MG63 (cell line): ENCODE results near the gene PARVB. TPM values are rescaled to one million over a fixed set of nuclear protein-coding genes. Genes with fewer than 3 reads are reported as not detected.
"Not testable (repeated sequence)": the region's sequence is repeated elsewhere in the genome, so short reads cannot be mapped to it uniquely, and the experiment has no call there.

ENCODE experiments used
- DNase-seq: peaks from one replicate; pipeline ENCODE4 v3.0.0-alpha.2; 2020
- H3K27me3 ChIP-seq: fragments of 250-450 bp; sonication (Bioruptor Pico); 2 replicates; pipeline ENCODE4 v1.5.1; 2020; ENCODE audit warnings: mild to moderate bottlenecking, moderate library complexity
- H3K36me3 ChIP-seq: fragments of 250-450 bp; sonication (Bioruptor Pico); 2 replicates; pipeline ENCODE4 v1.5.1; 2020; ENCODE audit warnings: mild to moderate bottlenecking, moderate library complexity
- H3K4me3 ChIP-seq: fragments of 250-450 bp; sonication (Bioruptor Pico); 2 replicates; pipeline ENCODE4 v1.5.1; 2020; ENCODE audit warnings: mild to moderate bottlenecking, moderate library complexity
- H3K9me3 ChIP-seq: fragments of 250-450 bp; sonication (Bioruptor Pico); 2 replicates; pipeline ENCODE4 v1.5.1; 2020; ENCODE audit warnings: mild to moderate bottlenecking, moderate library complexity
- total RNA-seq: library from RNA; depleted of rRNA; stranded (reverse); fragments of >200 nt; shearing (Covaris generic); gene quantifications from 2 replicates; pipeline ENCODE4 v1.2.3, GENCODE V29; 2014; ENCODE audit warnings: low replicate concordance

Gene PARVB
- total RNA-seq, 1 experiment from 2014 or later = 88.1 TPM

- Histone ChIP-seq H3K27me3 (no peaks in the 10 kb centered on the region), H3K36me3 (peaks cover 9% of the 10 kb centered on the region; the same call in 1 of the 2 replicates), H3K9me3 (no peaks in the 10 kb centered on the region), H3K4me3 (no peak overlapping the region)
- DNase-seq = no peak
Measured at GRCh38 chr22:44100411-44100810, 76.3 kb downstream of the PARVB start.

- H3K4me3 ChIP-seq = no peak overlapping the region
- no peaks in the 10 kb centered on the region for H3K9me3 ChIP-seq
- H3K36me3 ChIP-seq = peaks cover 4% of the 10 kb centered on the region; the same call in 1 of the 2 replicates
- no peak for DNase-seq
- no peaks in the 10 kb centered on the region for H3K27me3 ChIP-seq
Measured at GRCh38 chr22:44102121-44102520, 78.0 kb downstream of the PARVB start.

GRCh38 chr22:44102856-44103255, 78.8 kb downstream of the PARVB start:
- H3K9me3 ChIP-seq = no peaks in the 10 kb centered on the region
- no peak for DNase-seq
- H3K36me3 ChIP-seq = peaks cover 4% of the 10 kb centered on the region; the same call in 1 of the 2 replicates
- H3K4me3 ChIP-seq = no peak overlapping the region
- H3K27me3 ChIP-seq = no peaks in the 10 kb centered on the region

GRCh38 chr22:44103735-44104480, 79.8 kb downstream of the PARVB start:
- Histone ChIP-seq H3K4me3 (no peak overlapping the region), H3K27me3 (no peaks in the 10 kb centered on the region)
- no peak for DNase-seq

GRCh38 chr22:44107340-44107739, 83.2 kb downstream of the PARVB start:
- Histone ChIP-seq H3K27me3 (no peaks in the 10 kb centered on the region), H3K36me3 (peaks cover 8% of the 10 kb centered on the region; the same call in 1 of the 2 replicates), H3K9me3 (no peaks in the 10 kb centered on the region), H3K4me3 (no peak overlapping the region)
- DNase-seq = no peak

More at GRCh38 chr22:44103735-44104480, 79.8 kb downstream of the PARVB start:
- Histone ChIP-seq H3K36me3 (peaks cover 4% of the 10 kb centered on the region; the same call in 1 of the 2 replicates), H3K9me3 (no peaks in the 10 kb centered on the region)

GRCh38 chr22:44108076-44108475, 84.0 kb downstream of the PARVB start:
- H3K4me3 ChIP-seq = no peak overlapping the region
- peaks cover 8% of the 10 kb centered on the region; the same call in 1 of the 2 replicates for H3K36me3 ChIP-seq
- no peak for DNase-seq
- no peaks in the 10 kb centered on the region for H3K9me3 ChIP-seq
- no peaks in the 10 kb centered on the region for H3K27me3 ChIP-seq

- no peaks in the 10 kb centered on the region for H3K9me3 ChIP-seq
- no peak for DNase-seq
- no peak overlapping the region for H3K4me3 ChIP-seq
- H3K36me3 ChIP-seq = peaks cover 4% of the 10 kb centered on the region; the same call in 1 of the 2 replicates
- no peaks in the 10 kb centered on the region for H3K27me3 ChIP-seq
Measured at GRCh38 chr22:44108806-44109385, 84.8 kb downstream of the PARVB start.

- Histone ChIP-seq H3K4me3 (no peak overlapping the region), H3K36me3 (peaks cover 4% of the 10 kb centered on the region; the same call in 1 of the 2 replicates), H3K27me3 (no peaks in the 10 kb centered on the region), H3K9me3 (no peaks in the 10 kb centered on the region)
- DNase-seq = no peak
Measured at GRCh38 chr22:44109416-44109815, 85.3 kb downstream of the PARVB start.

GRCh38 chr22:44110656-44111055, 86.6 kb downstream of the PARVB start:
- not testable (repeated sequence) for H3K4me3 ChIP-seq, H3K27me3 ChIP-seq, DNase-seq, H3K9me3 ChIP-seq, H3K36me3 ChIP-seq

GRCh38 chr22:44111562-44112155, 87.6 kb downstream of the PARVB start:
- no peaks in the 10 kb centered on the region for H3K27me3 ChIP-seq
- H3K36me3 ChIP-seq = peaks cover 4% of the 10 kb centered on the region; the same call in 1 of the 2 replicates
- DNase-seq = no peak
- no peak overlapping the region for H3K4me3 ChIP-seq
- no peaks in the 10 kb centered on the region for H3K9me3 ChIP-seq

- no peak for DNase-seq
- Histone ChIP-seq H3K9me3 (no peaks in the 10 kb centered on the region), H3K36me3 (peaks cover 4% of the 10 kb centered on the region; the same call in 1 of the 2 replicates), H3K27me3 (no peaks in the 10 kb centered on the region), H3K4me3 (no peak overlapping the region)
Measured at GRCh38 chr22:44112191-44112590, 88.1 kb downstream of the PARVB start.

GRCh38 chr22:44116331-44116730, 92.2 kb downstream of the PARVB start:
- no peak for DNase-seq
- H3K9me3 ChIP-seq = peaks cover 3% of the 10 kb centered on the region
- H3K27me3 ChIP-seq = no peaks in the 10 kb centered on the region
- H3K4me3 ChIP-seq = no peak overlapping the region
- H3K36me3 ChIP-seq = peaks cover 5% of the 10 kb centered on the region

- no peak for DNase-seq
- H3K36me3 ChIP-seq = peaks cover 10% of the 10 kb centered on the region
- peaks cover 8% of the 10 kb centered on the region for H3K9me3 ChIP-seq
- H3K4me3 ChIP-seq = no peak overlapping the region
- H3K27me3 ChIP-seq = no peaks in the 10 kb centered on the region
Measured at GRCh38 chr22:44116755-44117684, 92.9 kb downstream of the PARVB start.

GRCh38 chr22:44117746-44118145, 93.6 kb downstream of the PARVB start:
- Histone ChIP-seq H3K36me3 (peaks cover 17% of the 10 kb centered on the region), H3K9me3 (peaks cover 9% of the 10 kb centered on the region), H3K4me3 (no peak overlapping the region), H3K27me3 (no peaks in the 10 kb centered on the region)
- DNase-seq = no peak

- Histone ChIP-seq H3K27me3 (no peaks in the 10 kb centered on the region), H3K9me3 (peaks cover 10% of the 10 kb centered on the region), H3K4me3 (no peak overlapping the region), H3K36me3 (peaks cover 21% of the 10 kb centered on the region)
- DNase-seq = no peak
Measured at GRCh38 chr22:44118645-44119315, 94.7 kb downstream of the PARVB start.
